Psoas muscle (tissue), 8 donors: ENCODE results near the gene TMEM163. TPM values are rescaled to one million over a fixed set of nuclear protein-coding genes. Genes with fewer than 3 reads are reported as not detected.
"Not testable (repeated sequence)": the region's sequence is repeated elsewhere in the genome, so short reads cannot be mapped to it uniquely, and the experiment has no call there.

Source experiments
- ATAC-seq, 4 donors: fragments of 200-7000 bp; cut with Tn5 transposase; one replicate each; pipeline ENCODE4 v1.9.1; 2020; ENCODE audit warnings: moderate library complexity in 3 of 4, mild to moderate bottlenecking in 2 of 4
- DNase-seq, 2 donors: peaks; one replicate each; pipeline ENCODE4 v3.0.0-alpha.2; 2020
- H3K27ac ChIP-seq: fragments of 200-600 bp; one replicate; pipeline ENCODE4 v1.8.0; 2022
- H3K27me3 ChIP-seq, 3 donors: fragments of 200-600 bp in 1 of 3; one replicate each; pipeline versions ENCODE4 v1.6.1 to v1.8.0; 2013 to 2022; ENCODE audit warnings: low read length in 2 of 3, mild to moderate bottlenecking in 2 of 3, moderate library complexity in 1 of 3; ENCODE audit not compliant: insufficient read depth in 3 of 3
- H3K36me3 ChIP-seq, 2 donors: fragments of 200-600 bp in 1 of 2; one replicate each; pipeline versions ENCODE4 v1.6.1 to v1.8.0; 2013 to 2022; ENCODE audit warnings: low read depth in 1 of 2, mild to moderate bottlenecking in 1 of 2, moderate library complexity in 1 of 2; ENCODE audit not compliant: insufficient read depth in 1 of 2
- H3K4me1 ChIP-seq: fragments of 200-600 bp; one replicate; pipeline ENCODE4 v1.8.0; 2022
- H3K4me3 ChIP-seq: fragments of 200-600 bp; one replicate; pipeline ENCODE4 v1.8.0; 2022; ENCODE audit warnings: mild to moderate bottlenecking
- H3K9me3 ChIP-seq: fragments of 200-600 bp; one replicate; pipeline ENCODE4 v1.8.0; 2022
- WGBS, 3 donors: extraction: QIAGEN DNeasy Blood & Tissue Kit; methylation state at CpG; one replicate each; pipeline versions ENCODE4 v1.1.6 to v1.1.7; 2013; 5-methylcytosine and 5-hydroxymethylcytosine counted together
- intact Hi-C, 2 donors: fragments of 100-400 bp; cut with DNase I; formaldehyde crosslinking; loops; one replicate each; pipeline versions ENCODE4 v1.11.0 to v1.14.2; 2022
- polyA plus RNA-seq, 3 donors: library from polyadenylated mRNA; stranded (reverse); fragments of 200-250 nt; gene quantifications; one replicate each; pipeline ENCODE4 v1.2.3, GENCODE V29; 2013
- total RNA-seq, 4 donors: library from RNA; stranded (reverse); fragmentation: NEBNext Ultra II Directional in 2 of 4; extraction: Animal tissue kit (Norgen Biotek cat#: 25700) in 2 of 4; gene quantifications; one replicate each; pipeline versions ENCODE4 v1.2.1 to v1.2.4, GENCODE V29; 2021 to 2023
- TF ChIP-seq, protein P1 (sequence below): fragments of 200-600 bp; IDR thresholded peaks from one replicate; pipeline ENCODE4 v1.8.0; 2022; ENCODE audit warnings: antibody characterized with exemption
- donor health status: healthy with polysubstance abuse.
- donor health status: DM: no; HTN: no; CAD: no; lungs with moderate emphysema.
- donor health status: Bipolar disorder and iron deficiency.
- donor health status: healthy.
- donor health status: DM: yes; HTN: yes; CAD: no.
- donor health status: DM: no; HTN: no; CAD: no.
- donor health status: DM: no; HTN: no; CAD: no.
- donor health status: DM: yes; HTN: yes; CAD: no.

The TMEM163 gene
- total and polyA plus RNA-seq, 7 donors, result 0.17 to 0.52 (median 0.28) TPM; not detected in 1

GRCh38 chr2:134489732-134490384 is 228.9 kb downstream of the TMEM163 start:
- Histone ChIP-seq H3K9me3 (no peaks in the 10 kb centered on the region), H3K4me3 (no peak overlapping the region), H3K4me1 (no peaks in the 10 kb centered on the region), H3K36me3 (no peaks in the 10 kb centered on the region), H3K27me3 (peaks cover 0 to 2% (median 0%) of the 10 kb centered on the region in 3 donors), H3K27ac (no peak overlapping the region)
- TF ChIP-seq, protein P1, sequence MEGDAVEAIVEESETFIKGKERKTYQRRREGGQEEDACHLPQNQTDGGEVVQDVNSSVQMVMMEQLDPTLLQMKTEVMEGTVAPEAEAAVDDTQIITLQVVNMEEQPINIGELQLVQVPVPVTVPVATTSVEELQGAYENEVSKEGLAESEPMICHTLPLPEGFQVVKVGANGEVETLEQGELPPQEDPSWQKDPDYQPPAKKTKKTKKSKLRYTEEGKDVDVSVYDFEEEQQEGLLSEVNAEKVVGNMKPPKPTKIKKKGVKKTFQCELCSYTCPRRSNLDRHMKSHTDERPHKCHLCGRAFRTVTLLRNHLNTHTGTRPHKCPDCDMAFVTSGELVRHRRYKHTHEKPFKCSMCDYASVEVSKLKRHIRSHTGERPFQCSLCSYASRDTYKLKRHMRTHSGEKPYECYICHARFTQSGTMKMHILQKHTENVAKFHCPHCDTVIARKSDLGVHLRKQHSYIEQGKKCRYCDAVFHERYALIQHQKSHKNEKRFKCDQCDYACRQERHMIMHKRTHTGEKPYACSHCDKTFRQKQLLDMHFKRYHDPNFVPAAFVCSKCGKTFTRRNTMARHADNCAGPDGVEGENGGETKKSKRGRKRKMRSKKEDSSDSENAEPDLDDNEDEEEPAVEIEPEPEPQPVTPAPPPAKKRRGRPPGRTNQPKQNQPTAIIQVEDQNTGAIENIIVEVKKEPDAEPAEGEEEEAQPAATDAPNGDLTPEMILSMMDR, result no peak
- WGBS, 3 donors, result 81 to 86% (median 81%) methylated on average over 11 of the region's 11 CpGs
- intact Hi-C loops, result no loop called here
- no peak for DNase-seq
- ATAC-seq, result no peak

DNA sequence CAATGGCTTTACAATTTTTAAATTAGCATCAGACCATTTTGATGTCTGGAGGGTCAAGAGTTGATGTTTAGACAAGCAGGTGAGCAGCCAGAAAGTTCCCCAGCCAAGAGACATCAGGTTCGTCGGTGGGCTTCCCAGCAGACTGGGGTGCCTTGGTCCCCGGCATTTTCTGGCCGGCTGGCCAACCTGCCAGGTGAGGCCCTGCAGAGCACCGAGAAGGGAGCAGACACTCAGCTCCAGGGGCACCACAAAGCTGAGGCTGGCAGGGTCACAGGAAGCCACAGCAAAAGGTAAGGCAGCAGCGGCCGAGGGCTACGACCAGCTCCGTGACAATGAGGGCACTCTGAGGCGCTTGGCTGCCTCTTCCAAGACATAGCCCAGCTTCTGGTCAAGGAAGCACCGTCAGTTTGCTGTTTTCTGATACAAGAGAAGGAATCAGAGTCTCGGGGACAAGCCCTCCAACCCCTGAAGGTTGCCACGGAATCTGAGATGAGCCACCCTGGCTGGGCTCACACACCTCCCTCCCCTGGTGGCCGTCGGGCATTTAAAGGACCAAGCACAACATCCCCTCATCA is 235.9 kb downstream of the TMEM163 start:
- DNase-seq (no peak), ATAC-seq (no peak)
- H3K27me3 ChIP-seq, result no peaks in the 10 kb centered on the region
- no peaks in the 10 kb centered on the region for H3K9me3 ChIP-seq
- TF ChIP-seq, protein P1, result no peak
- WGBS, 3 donors, result 73 to 84% (median 83%) methylated on average over 15 of the region's 15 CpGs
- no peak overlapping the region for H3K4me3 ChIP-seq
- intact Hi-C loops, result no loop called here
- no peak overlapping the region for H3K27ac ChIP-seq
- no peaks in the 10 kb centered on the region for H3K36me3 ChIP-seq
- no peaks in the 10 kb centered on the region for H3K4me1 ChIP-seq

GRCh38 chr2:134482131-134482723 is 236.6 kb downstream of the TMEM163 start:
- intact Hi-C loops, result no loop called here
- DNase-seq (no peak), ATAC-seq (no peak)
- Histone ChIP-seq H3K4me3 (no peak overlapping the region), H3K27me3 (no peaks in the 10 kb centered on the region), H3K9me3 (no peaks in the 10 kb centered on the region), H3K27ac (no peak overlapping the region), H3K36me3 (no peaks in the 10 kb centered on the region), H3K4me1 (no peaks in the 10 kb centered on the region)
- TF ChIP-seq, protein P1, result no peak
- 79 to 83% (median 80%) methylated on average over 6 of the region's 6 CpGs for WGBS, 3 donors

GRCh38 chr2:134479696-134480330 is 239.0 kb downstream of the TMEM163 start:
- Histone ChIP-seq H3K27ac (no peak overlapping the region), H3K27me3 (no peaks in the 10 kb centered on the region), H3K4me1 (no peaks in the 10 kb centered on the region), H3K9me3 (no peaks in the 10 kb centered on the region), H3K4me3 (no peak overlapping the region), H3K36me3 (no peaks in the 10 kb centered on the region)
- 82 to 93% (median 87%) methylated on average over 4 of the region's 4 CpGs for WGBS, 3 donors
- intact Hi-C loops, result no loop called here
- no peak for ATAC-seq
- TF ChIP-seq, protein P1, result no peak
- DNase-seq, result no peak

GRCh38 chr2:134476982-134477381 is 241.8 kb downstream of the TMEM163 start:
- DNase-seq, H3K36me3 ChIP-seq, H3K9me3 ChIP-seq, ATAC-seq, H3K4me3 ChIP-seq, intact Hi-C loops, H3K27ac ChIP-seq, H3K27me3 ChIP-seq, H3K4me1 ChIP-seq: not testable (repeated sequence)
- 85 to 88% (median 87%) methylated on average over 8 of the region's 8 CpGs for WGBS, 3 donors
